Neural crest cell (in vitro differentiated cells): ENCODE data around the gene TNFSF13. TPM values are rescaled to one million over a fixed set of nuclear protein-coding genes. Genes with fewer than 3 reads are reported as not detected.
"Not testable (repeated sequence)": the region's sequence is repeated elsewhere in the genome, so short reads cannot be mapped to it uniquely, and the experiment has no call there.

ENCODE experiments used
- DNase-seq: peaks from one replicate; pipeline ENCODE4 v3.0.0; 2021; ENCODE audit warnings: low read depth, mixed read lengths, low spot score
- H3K27ac Mint-ChIP-seq: one replicate; pipeline ENCODE4 v1.8.0; 2021; ENCODE audit warnings: mild to moderate bottlenecking, mixed read lengths; ENCODE audit not compliant: unreplicated experiment
- H3K27me3 Mint-ChIP-seq: 2 replicates; pipeline ENCODE4 v1.8.0; 2021; ENCODE audit warnings: low read depth, mild to moderate bottlenecking, mixed read lengths
- H3K36me3 Mint-ChIP-seq: 2 replicates; pipeline ENCODE4 v1.8.0; 2021; ENCODE audit warnings: low read depth, mild to moderate bottlenecking, mixed read lengths
- H3K4me1 Mint-ChIP-seq: 2 replicates; pipeline ENCODE4 v1.8.0; 2021; ENCODE audit warnings: mixed read lengths
- H3K4me3 Mint-ChIP-seq: one replicate; pipeline ENCODE4 v1.8.0; 2021; ENCODE audit warnings: mild to moderate bottlenecking, mixed read lengths
- H3K9me3 Mint-ChIP-seq: 2 replicates; pipeline ENCODE4 v1.8.0; 2021; ENCODE audit warnings: mixed read lengths
- total RNA-seq: library from RNA; stranded (reverse); gene quantifications from 2 replicates; pipeline ENCODE4 v1.2.1, GENCODE V29; 2021
- TF ChIP-seq, protein P1 (sequence below): fragments of 200-600 bp; sonication (generic); conservative IDR thresholded peaks from 2 replicates; pipeline ENCODE4 v1.5.0; 2021; ENCODE audit warnings: antibody characterized with exemption, mild to moderate bottlenecking

Gene TNFSF13
- total RNA-seq, 1 donor from 2014 or later, result 0.86 TPM

DNA sequence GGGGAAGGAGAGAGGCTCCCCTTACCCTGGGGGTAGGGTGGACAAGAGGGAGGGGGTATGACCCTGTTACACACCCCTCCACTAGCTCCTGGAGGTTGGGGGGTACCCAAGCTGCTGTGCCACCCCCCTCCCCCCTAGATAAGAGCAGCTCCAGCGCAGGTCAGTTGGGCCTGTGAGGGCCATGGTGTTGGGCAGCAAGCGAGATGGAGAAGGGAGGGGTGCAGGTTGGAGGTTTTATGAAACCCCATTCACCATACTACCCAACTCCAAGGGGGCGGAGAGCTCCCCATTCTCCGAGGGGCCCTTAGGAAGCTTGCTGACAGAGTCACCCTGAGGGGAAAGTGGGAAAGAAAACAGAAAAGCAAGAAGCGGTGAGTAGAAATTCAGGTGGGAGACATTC, 33.0 kb downstream of the TNFSF13 start:
- DNase-seq, result no peak
- peaks cover 25% of the 10 kb centered on the region for H3K36me3 Mint-ChIP-seq

DNA sequence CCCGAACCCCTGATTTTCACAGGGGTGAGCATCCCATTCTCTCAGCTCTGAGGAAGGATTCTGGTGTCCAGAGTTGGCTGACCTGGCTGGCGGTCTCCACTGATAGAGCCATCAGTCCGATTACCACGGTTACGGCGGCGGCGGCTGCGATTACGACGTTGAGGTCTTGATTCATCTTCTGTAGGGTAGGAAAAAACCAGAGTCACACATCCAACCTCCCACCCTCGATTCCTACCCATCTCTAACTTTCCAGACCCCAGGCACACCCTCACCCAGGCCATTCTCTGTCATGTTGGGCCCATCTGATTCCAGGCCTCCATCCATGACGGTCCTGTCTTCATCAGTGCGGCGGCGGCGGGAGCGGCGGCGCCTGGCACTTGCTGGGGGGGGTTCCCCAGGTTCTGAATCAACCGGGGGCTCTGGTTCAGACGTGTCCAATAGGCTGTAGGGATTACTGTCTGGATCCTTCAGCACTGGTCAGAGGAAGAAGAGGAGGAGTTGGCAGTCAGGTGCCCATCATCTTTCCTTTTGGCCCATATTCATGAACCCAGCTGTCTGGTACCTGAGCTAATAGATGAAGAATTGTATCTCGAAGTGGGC, 34.0 kb downstream of the TNFSF13 start:
- H3K27ac Mint-ChIP-seq, result no peak overlapping the region
- peak overlapping the region; percentile 41 for H3K4me3 Mint-ChIP-seq
- peaks cover 25% of the 10 kb centered on the region for H3K36me3 Mint-ChIP-seq
- H3K27me3 Mint-ChIP-seq, result peaks cover 6% of the 10 kb centered on the region
- TF ChIP-seq, protein P1, sequence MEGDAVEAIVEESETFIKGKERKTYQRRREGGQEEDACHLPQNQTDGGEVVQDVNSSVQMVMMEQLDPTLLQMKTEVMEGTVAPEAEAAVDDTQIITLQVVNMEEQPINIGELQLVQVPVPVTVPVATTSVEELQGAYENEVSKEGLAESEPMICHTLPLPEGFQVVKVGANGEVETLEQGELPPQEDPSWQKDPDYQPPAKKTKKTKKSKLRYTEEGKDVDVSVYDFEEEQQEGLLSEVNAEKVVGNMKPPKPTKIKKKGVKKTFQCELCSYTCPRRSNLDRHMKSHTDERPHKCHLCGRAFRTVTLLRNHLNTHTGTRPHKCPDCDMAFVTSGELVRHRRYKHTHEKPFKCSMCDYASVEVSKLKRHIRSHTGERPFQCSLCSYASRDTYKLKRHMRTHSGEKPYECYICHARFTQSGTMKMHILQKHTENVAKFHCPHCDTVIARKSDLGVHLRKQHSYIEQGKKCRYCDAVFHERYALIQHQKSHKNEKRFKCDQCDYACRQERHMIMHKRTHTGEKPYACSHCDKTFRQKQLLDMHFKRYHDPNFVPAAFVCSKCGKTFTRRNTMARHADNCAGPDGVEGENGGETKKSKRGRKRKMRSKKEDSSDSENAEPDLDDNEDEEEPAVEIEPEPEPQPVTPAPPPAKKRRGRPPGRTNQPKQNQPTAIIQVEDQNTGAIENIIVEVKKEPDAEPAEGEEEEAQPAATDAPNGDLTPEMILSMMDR, result no peak
- DNase-seq, result no peak
- peaks cover 5% of the 10 kb centered on the region for H3K4me1 Mint-ChIP-seq
- H3K9me3 Mint-ChIP-seq, result no peaks in the 10 kb centered on the region

More for the DNA sequence above, 33.0 kb downstream of the TNFSF13 start:
- no peaks in the 10 kb centered on the region for H3K9me3 Mint-ChIP-seq
- peaks cover 5% of the 10 kb centered on the region for H3K4me1 Mint-ChIP-seq
- TF ChIP-seq, protein P1, result no peak
- H3K4me3 Mint-ChIP-seq, result peak overlapping the region; percentile 41
- peaks cover 6% of the 10 kb centered on the region for H3K27me3 Mint-ChIP-seq
- peak overlapping the region; percentile 87 for H3K27ac Mint-ChIP-seq

DNA sequence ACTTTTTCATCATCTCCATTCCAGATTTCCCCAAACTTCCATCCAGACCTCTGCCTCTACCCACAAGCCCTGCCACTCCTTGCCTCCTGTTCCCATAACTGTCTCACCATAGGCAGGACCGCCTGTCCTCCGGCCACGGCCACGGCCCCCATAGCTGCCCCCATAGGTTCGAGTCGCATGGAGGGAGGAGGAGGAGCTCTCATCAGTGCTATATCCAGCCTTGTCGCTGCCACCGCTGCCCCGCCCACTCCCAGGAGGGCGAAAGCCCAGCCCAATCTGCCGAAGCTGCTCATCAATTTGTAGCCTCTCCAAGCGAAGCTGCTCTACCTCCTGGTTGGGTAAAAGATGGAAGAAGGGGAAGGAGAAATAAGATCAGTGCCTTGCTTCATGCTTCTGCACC, 34.7 kb downstream of the TNFSF13 start:
- H3K27me3 Mint-ChIP-seq, result peaks cover 6% of the 10 kb centered on the region
- peaks cover 5% of the 10 kb centered on the region for H3K4me1 Mint-ChIP-seq
- H3K9me3 Mint-ChIP-seq, result no peaks in the 10 kb centered on the region
- no peak for DNase-seq
- H3K4me3 Mint-ChIP-seq, result peak overlapping the region; percentile 13
- H3K27ac Mint-ChIP-seq, result peak overlapping the region; percentile 5
- TF ChIP-seq, protein P1, result no peak
- H3K36me3 Mint-ChIP-seq, result peaks cover 25% of the 10 kb centered on the region

DNA sequence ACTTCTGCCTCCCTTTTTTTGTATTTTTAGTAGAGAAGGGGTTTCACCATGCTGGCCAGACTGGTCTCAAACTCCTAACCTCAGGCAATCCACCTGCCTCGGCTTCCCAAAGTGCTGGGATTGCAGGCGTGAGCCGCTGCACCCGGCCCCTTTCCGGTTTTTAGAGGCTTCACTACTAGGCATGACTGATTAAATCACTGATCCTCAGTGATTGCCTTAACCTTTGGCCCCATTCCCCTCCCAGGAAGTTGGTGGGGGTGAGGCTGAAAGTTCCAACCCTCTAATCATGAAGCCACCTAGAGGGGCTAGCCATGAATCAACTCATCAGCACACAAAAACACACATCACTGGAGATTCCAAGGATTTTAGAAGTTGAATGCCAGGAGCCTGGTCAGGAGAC, 39.0 kb downstream of the TNFSF13 start:
- peaks cover 26% of the 10 kb centered on the region for H3K36me3 Mint-ChIP-seq
- H3K27me3 Mint-ChIP-seq, H3K27ac Mint-ChIP-seq, H3K4me3 Mint-ChIP-seq, DNase-seq, H3K9me3 Mint-ChIP-seq, H3K4me1 Mint-ChIP-seq: not testable (repeated sequence)

DNA sequence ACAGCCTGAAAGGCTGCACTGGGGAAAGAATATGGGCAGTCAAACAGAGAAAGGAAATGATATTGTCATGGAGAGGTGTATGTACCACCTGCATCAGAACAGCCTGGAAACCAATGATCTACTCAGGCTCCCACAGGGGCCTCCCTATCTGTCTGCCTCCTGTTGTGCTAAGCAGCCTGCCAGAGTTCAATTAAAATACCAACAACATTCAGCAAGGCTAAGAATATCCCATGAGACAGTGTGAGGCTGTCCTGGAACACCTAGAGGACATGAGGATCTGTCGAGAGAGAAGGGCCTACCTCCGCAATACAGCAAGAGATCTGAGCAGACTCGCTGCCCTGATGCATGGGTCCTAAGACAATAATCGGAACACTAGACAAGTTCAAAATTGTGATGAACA, 47.7 kb downstream of the TNFSF13 start:
- Mint-ChIP-seq H3K27me3 (no peaks in the 10 kb centered on the region), H3K9me3 (no peaks in the 10 kb centered on the region), H3K4me1 (peaks cover 19% of the 10 kb centered on the region), H3K4me3 (peak overlapping the region; percentile 6), H3K27ac (no peak overlapping the region), H3K36me3 (peaks cover 19% of the 10 kb centered on the region)
- TF ChIP-seq, protein P1, result no peak
- no peak for DNase-seq

DNA sequence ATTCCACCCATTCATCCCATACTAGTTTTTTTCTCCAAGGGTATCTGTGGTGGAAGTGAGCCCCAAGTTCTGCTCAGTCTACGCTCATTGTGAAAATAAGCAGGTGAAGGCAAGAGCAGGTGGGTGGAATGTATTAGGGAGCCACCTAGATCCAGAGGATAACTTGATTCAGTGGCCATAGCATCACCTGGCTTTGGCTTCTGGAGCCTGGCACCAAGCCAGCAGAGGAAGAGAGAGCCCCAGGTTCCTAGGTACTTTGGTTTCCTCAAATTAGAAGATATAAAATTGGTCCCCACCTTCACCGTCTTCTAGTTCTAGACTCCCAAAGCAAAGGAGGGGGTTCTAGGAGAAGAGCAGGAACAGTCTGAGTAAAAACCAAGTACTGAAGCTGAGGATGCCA, 52.1 kb downstream of the TNFSF13 start:
- TF ChIP-seq, protein P1, result no peak
- no peak for DNase-seq
- Mint-ChIP-seq H3K4me1 (peaks cover 50% of the 10 kb centered on the region), H3K36me3 (peaks cover 6% of the 10 kb centered on the region), H3K4me3 (peak overlapping the region; percentile 69), H3K27ac (no peak overlapping the region), H3K27me3 (peaks cover 2% of the 10 kb centered on the region), H3K9me3 (no peaks in the 10 kb centered on the region)

Other genes starting within 250 kb of the TNFSF13 start
- 84.2 and 89.9 TPM in 2 replicates for gene GPS2, start 243.4 kb upstream of the TNFSF13 start, total RNA-seq
- gene NEURL4, start 229.4 kb upstream of the TNFSF13 start, total RNA-seq, result 65.6 and 69.5 TPM in 2 replicates
- gene ACAP1, start 222.2 kb upstream of the TNFSF13 start, total RNA-seq, result 1.2 and 1.3 TPM in 2 replicates
- 7.9 and 8.0 TPM in 2 replicates for gene KCTD11, start 206.6 kb upstream of the TNFSF13 start, total RNA-seq
- gene TMEM95, start 203.6 kb upstream of the TNFSF13 start, total RNA-seq, result not detected in 2 replicates
- 0.21 and 0.43 TPM in 2 replicates for gene TNK1, start 177.7 kb upstream of the TNFSF13 start, total RNA-seq
- 21.9 and 25.7 TPM in 2 replicates for gene PLSCR3, start 164.2 kb upstream of the TNFSF13 start, total RNA-seq
- 71.5 and 71.6 TPM in 2 replicates for gene TMEM256, start 154.7 kb upstream of the TNFSF13 start, total RNA-seq
- 104 and 106 TPM in 2 replicates for gene NLGN2, start 150.9 kb upstream of the TNFSF13 start, total RNA-seq
- gene SPEM1, start 138.4 kb upstream of the TNFSF13 start, total RNA-seq, result 0.26 and 0.93 TPM in 2 replicates
- gene SPEM2, start 133.1 kb upstream of the TNFSF13 start, total RNA-seq, result not detected in 2 replicates
- not detected in 2 replicates for gene SPEM3, start 129.9 kb upstream of the TNFSF13 start, total RNA-seq
- gene TMEM102, start 123.3 kb upstream of the TNFSF13 start, total RNA-seq, result 1.1 and 1.3 TPM in 2 replicates
- 6.0 and 6.5 TPM in 2 replicates for gene FGF11, start 119.2 kb upstream of the TNFSF13 start, total RNA-seq
- 9.7 and 9.9 TPM in 2 replicates for gene CHRNB1, start 113.7 kb upstream of the TNFSF13 start, total RNA-seq
- 13.6 and 14.3 TPM in 2 replicates for gene ZBTB4, start 79.1 kb upstream of the TNFSF13 start, total RNA-seq
- not detected in 2 replicates for gene SLC35G6, start 77.3 kb upstream of the TNFSF13 start, total RNA-seq
- gene POLR2A, start 74.4 kb upstream of the TNFSF13 start, total RNA-seq, result 181 and 183 TPM in 2 replicates
- gene TNFSF12, start 9.7 kb upstream of the TNFSF13 start, total RNA-seq, result 4.1 and 5.4 TPM in 2 replicates
- gene SENP3, start 3.2 kb downstream of the TNFSF13 start, total RNA-seq, result 83.7 and 85.7 TPM in 2 replicates
- gene CD68, start 20.9 kb downstream of the TNFSF13 start, total RNA-seq, result 0.49 and 1.6 TPM in 2 replicates
- gene MPDU1, start 25.1 kb downstream of the TNFSF13 start, total RNA-seq, result 74.4 and 83.7 TPM in 2 replicates
- 0.65 and 0.84 TPM in 2 replicates for gene SOX15, start 31.3 kb downstream of the TNFSF13 start, total RNA-seq
- 51.9 and 53.8 TPM in 2 replicates for gene FXR2, start 56.1 kb downstream of the TNFSF13 start, total RNA-seq
- gene SAT2, start 69.1 kb downstream of the TNFSF13 start, total RNA-seq, result 76.3 and 89.1 TPM in 2 replicates
- 2.3 and 2.5 TPM in 2 replicates for gene SHBG, start 71.4 kb downstream of the TNFSF13 start, total RNA-seq
- gene ATP1B2, start 92.2 kb downstream of the TNFSF13 start, total RNA-seq, result 12.1 and 14.3 TPM in 2 replicates
- 135 and 150 TPM in 2 replicates for gene TP53, start 128.7 kb downstream of the TNFSF13 start, total RNA-seq
- gene WRAP53, start 129.7 kb downstream of the TNFSF13 start, total RNA-seq, result 35.7 and 41.1 TPM in 2 replicates
- gene EFNB3, start 146.5 kb downstream of the TNFSF13 start, total RNA-seq, result 25.3 and 25.5 TPM in 2 replicates
- gene DNAH2, start 159.0 kb downstream of the TNFSF13 start, total RNA-seq, result 0.16 and 0.27 TPM in 2 replicates